Neural progenitor cell (in vitro differentiated cells): ENCODE data around the gene RNF150. TPM values are rescaled to one million over a fixed set of nuclear protein-coding genes. Genes with fewer than 3 reads are reported as not detected.

Experiments used
- DNase-seq: peaks from one replicate; pipeline ENCODE4 v3.0.0-alpha.2; 2016; ENCODE audit warnings: low spot score
- H2AFZ ChIP-seq: fragments of 200-600 bp; sonication (generic); replicated peaks from 2 replicates; pipeline ENCODE4 v1.6.1; 2016; ENCODE audit warnings: antibody characterized with exemption
- H3F3A ChIP-seq: fragments of 200-600 bp; sonication (generic); 2 replicates; pipeline ENCODE4 v1.6.1; 2016; ENCODE audit warnings: antibody characterized with exemption, low read depth
- H3K27ac ChIP-seq: fragments of 200-600 bp; sonication (generic); 2 replicates; pipeline ENCODE4 v1.5.1; 2016; ENCODE audit warnings: mild to moderate bottlenecking
- H3K27me3 ChIP-seq: fragments of 200-600 bp; sonication (generic); 2 replicates; pipeline ENCODE4 v1.6.1; 2016; ENCODE audit warnings: mild to moderate bottlenecking, moderate library complexity
- H3K36me3 ChIP-seq: fragments of 200-600 bp; sonication (generic); 2 replicates; pipeline ENCODE4 v1.5.1; 2016
- H3K4me1 ChIP-seq: fragments of 200-600 bp; sonication (generic); 2 replicates; pipeline ENCODE4 v1.6.1; 2016; ENCODE audit warnings: mixed run types
- H3K4me2 ChIP-seq: fragments of 200-600 bp; sonication (generic); 2 replicates; pipeline ENCODE4 v1.6.1; 2016
- H3K4me3 ChIP-seq: fragments of 200-600 bp; sonication (generic); 2 replicates; pipeline ENCODE4 v1.5.1; 2016
- H3K79me2 ChIP-seq: fragments of 200-600 bp; sonication (generic); 2 replicates; pipeline ENCODE4 v1.6.1; 2016; ENCODE audit warnings: low read depth
- H3K9ac ChIP-seq: fragments of 200-600 bp; sonication (generic); 2 replicates; pipeline ENCODE4 v1.6.1; 2016
- H3K9me3 ChIP-seq: fragments of 200-600 bp; sonication (generic); 2 replicates; pipeline ENCODE4 v1.5.1; 2016; ENCODE audit warnings: low read depth
- H4K20me1 ChIP-seq: fragments of 200-600 bp; sonication (generic); 2 replicates; pipeline ENCODE4 v1.6.1; 2016; ENCODE audit warnings: low read depth
- H3K27ac Mint-ChIP-seq: 3 replicates; pipeline ENCODE4 v1.8.0; 2021; ENCODE audit warnings: mixed read lengths
- H3K27me3 Mint-ChIP-seq: 2 replicates; pipeline ENCODE4 v1.8.0; 2022; ENCODE audit warnings: low read depth, mild to moderate bottlenecking, inconsistent platforms, moderate library complexity, mixed read lengths; ENCODE audit not compliant: insufficient read depth
- H3K36me3 Mint-ChIP-seq: 3 replicates; pipeline ENCODE4 v1.8.0; 2021; ENCODE audit warnings: mixed read lengths
- H3K4me1 Mint-ChIP-seq: 3 replicates; pipeline ENCODE4 v1.8.0; 2021; ENCODE audit warnings: mixed read lengths
- H3K4me3 Mint-ChIP-seq: 3 replicates; pipeline ENCODE4 v1.8.0; 2021; ENCODE audit warnings: mild to moderate bottlenecking, moderate library complexity, mixed read lengths
- H3K9me3 Mint-ChIP-seq: 3 replicates; pipeline ENCODE4 v1.8.0; 2020; ENCODE audit warnings: mixed read lengths
- EZH2 ChIP-seq: fragments of 200-600 bp; sonication (generic); IDR thresholded peaks from 2 replicates; pipeline ENCODE4 v1.6.1; 2017; ENCODE audit warnings: antibody characterized with exemption, mild to moderate bottlenecking, moderate library complexity
- EZH2phosphoT487 ChIP-seq: fragments of 200-600 bp; sonication (generic); IDR thresholded peaks from 2 replicates; pipeline ENCODE4 v1.6.1; 2017; ENCODE audit warnings: antibody characterized with exemption
- total RNA-seq: library from RNA; depleted of rRNA; stranded (reverse); fragments of >200 nt; gene quantifications from 2 replicates; pipeline ENCODE4 v1.2.3, GENCODE V29; 2015; ENCODE audit warnings: low replicate concordance
- TF ChIP-seq, protein P1 (sequence below): fragments of 200-600 bp; sonication (generic); IDR thresholded peaks from 2 replicates; pipeline ENCODE4 v1.5.1; 2017; ENCODE audit warnings: antibody characterized with exemption, mild to moderate bottlenecking

The RNF150 gene
- total RNA-seq, 1 donor from 2014 or later: 1.4 TPM

DNA sequence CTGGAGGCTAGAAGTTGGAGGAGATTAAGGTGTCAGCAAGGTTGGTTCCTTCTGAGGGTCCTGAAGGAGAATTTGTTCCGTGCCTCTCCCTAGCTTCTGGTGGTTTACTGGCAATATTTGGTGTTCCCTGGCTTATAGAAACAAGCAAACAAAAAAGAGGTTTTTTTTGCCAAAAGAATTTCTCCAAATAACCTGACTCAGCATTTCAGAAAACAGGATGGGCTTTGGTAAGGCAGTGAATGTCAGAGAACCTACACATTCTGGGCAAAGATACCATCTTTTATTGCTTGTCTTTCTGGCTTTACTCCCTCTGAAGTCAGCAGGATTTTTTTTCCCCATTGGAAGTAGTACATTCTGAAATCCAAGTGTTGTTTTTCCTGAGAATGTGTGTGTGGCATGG lies 283.7 kb downstream of the RNF150 start:
- Histone ChIP-seq H3K4me1 (no peaks in the 10 kb centered on the region), H3K9ac (no peak overlapping the region), H3K9me3 (no peaks in the 10 kb centered on the region), H3K4me3 (no peak overlapping the region), H3K36me3 (no peaks in the 10 kb centered on the region), H3K27ac (no peak overlapping the region), H3K79me2 (no peaks in the 10 kb centered on the region), H4K20me1 (no peaks in the 10 kb centered on the region), H3K27me3 (no peaks in the 10 kb centered on the region), H3K4me2 (no peak overlapping the region), H2AFZ (no peak overlapping the region), H3F3A (no peaks in the 10 kb centered on the region)
- Mint-ChIP-seq H3K27ac (no peak overlapping the region), H3K4me1 (no peaks in the 10 kb centered on the region), H3K27me3 (peaks cover 2% of the 10 kb centered on the region), H3K9me3 (peaks cover 2% of the 10 kb centered on the region), H3K36me3 (no peaks in the 10 kb centered on the region), H3K4me3 (no peak overlapping the region)
- no peak for DNase-seq
- TF ChIP-seq, protein P1, sequence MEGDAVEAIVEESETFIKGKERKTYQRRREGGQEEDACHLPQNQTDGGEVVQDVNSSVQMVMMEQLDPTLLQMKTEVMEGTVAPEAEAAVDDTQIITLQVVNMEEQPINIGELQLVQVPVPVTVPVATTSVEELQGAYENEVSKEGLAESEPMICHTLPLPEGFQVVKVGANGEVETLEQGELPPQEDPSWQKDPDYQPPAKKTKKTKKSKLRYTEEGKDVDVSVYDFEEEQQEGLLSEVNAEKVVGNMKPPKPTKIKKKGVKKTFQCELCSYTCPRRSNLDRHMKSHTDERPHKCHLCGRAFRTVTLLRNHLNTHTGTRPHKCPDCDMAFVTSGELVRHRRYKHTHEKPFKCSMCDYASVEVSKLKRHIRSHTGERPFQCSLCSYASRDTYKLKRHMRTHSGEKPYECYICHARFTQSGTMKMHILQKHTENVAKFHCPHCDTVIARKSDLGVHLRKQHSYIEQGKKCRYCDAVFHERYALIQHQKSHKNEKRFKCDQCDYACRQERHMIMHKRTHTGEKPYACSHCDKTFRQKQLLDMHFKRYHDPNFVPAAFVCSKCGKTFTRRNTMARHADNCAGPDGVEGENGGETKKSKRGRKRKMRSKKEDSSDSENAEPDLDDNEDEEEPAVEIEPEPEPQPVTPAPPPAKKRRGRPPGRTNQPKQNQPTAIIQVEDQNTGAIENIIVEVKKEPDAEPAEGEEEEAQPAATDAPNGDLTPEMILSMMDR: no peak
- TF ChIP-seq EZH2phosphoT487 (no peak), EZH2 (no peak)

GRCh38 chr4:140846736-140847135 lies 286.5 kb downstream of the RNF150 start:
- H3K4me1 ChIP-seq: no peaks in the 10 kb centered on the region
- H3K79me2 ChIP-seq: no peaks in the 10 kb centered on the region
- Mint-ChIP-seq H3K4me3 (no peak overlapping the region), H3K9me3 (peaks cover 4% of the 10 kb centered on the region), H3K4me1 (no peaks in the 10 kb centered on the region), H3K27me3 (peaks cover 2% of the 10 kb centered on the region), H3K36me3 (no peaks in the 10 kb centered on the region), H3K27ac (no peak overlapping the region)
- no peaks in the 10 kb centered on the region for H3K36me3 ChIP-seq
- no peaks in the 10 kb centered on the region for H3K9me3 ChIP-seq
- no peaks in the 10 kb centered on the region for H3K27me3 ChIP-seq
- no peaks in the 10 kb centered on the region for H4K20me1 ChIP-seq
- TF ChIP-seq, protein P1: no peak
- TF ChIP-seq EZH2 (no peak), EZH2phosphoT487 (no peak)
- H3K27ac ChIP-seq: no peak overlapping the region
- no peak overlapping the region for H2AFZ ChIP-seq
- no peaks in the 10 kb centered on the region for H3F3A ChIP-seq
- no peak overlapping the region for H3K9ac ChIP-seq
- H3K4me3 ChIP-seq: no peak overlapping the region
- H3K4me2 ChIP-seq: no peak overlapping the region
- no peak for DNase-seq

GRCh38 chr4:140844061-140844460 lies 289.2 kb downstream of the RNF150 start:
- Histone ChIP-seq H3K27ac (no peak overlapping the region), H3K79me2 (no peaks in the 10 kb centered on the region), H4K20me1 (no peaks in the 10 kb centered on the region), H2AFZ (no peak overlapping the region), H3K4me1 (peaks cover 15% of the 10 kb centered on the region), H3K4me3 (no peak overlapping the region), H3F3A (no peaks in the 10 kb centered on the region), H3K9me3 (no peaks in the 10 kb centered on the region), H3K9ac (no peak overlapping the region), H3K27me3 (no peaks in the 10 kb centered on the region), H3K4me2 (no peak overlapping the region), H3K36me3 (no peaks in the 10 kb centered on the region)
- TF ChIP-seq, protein P1: no peak
- TF ChIP-seq EZH2 (no peak), EZH2phosphoT487 (no peak)
- Mint-ChIP-seq H3K4me3 (no peak overlapping the region), H3K36me3 (no peaks in the 10 kb centered on the region), H3K27ac (no peak overlapping the region), H3K27me3 (peaks cover 2% of the 10 kb centered on the region), H3K4me1 (peaks cover 12% of the 10 kb centered on the region), H3K9me3 (peaks cover 11% of the 10 kb centered on the region)
- DNase-seq: no peak
